Fibroblast of gingiva (primary cell): ENCODE measurements around the gene UCN.
"Not testable (repeated sequence)": the region's sequence is repeated elsewhere in the genome, so short reads cannot be mapped to it uniquely, and the experiment has no call there.

Experiments
- DNase-seq: peaks from one replicate; pipeline ENCODE4 v3.0.0-alpha.2; 2011; ENCODE audit warnings: low read depth

UCN gene

GRCh38 chr2:27314709-27315108 lies 6.5 kb upstream of the UCN start:
- DNase-seq: no peak

- no peak for DNase-seq
Measured at GRCh38 chr2:27313882-27314645, 5.8 kb upstream of the UCN start.

- no peak for DNase-seq
Measured at GRCh38 chr2:27312152-27312551, 3.9 kb upstream of the UCN start.

- no peak for DNase-seq
Measured at GRCh38 chr2:27309651-27310050, 1.4 kb upstream of the UCN start.

GRCh38 chr2:27307545-27308358 lies 493 bp downstream of the UCN start:
- DNase-seq: no peak

GRCh38 chr2:27307287-27307544 lies 1.0 kb downstream of the UCN start:
- DNase-seq: no peak

GRCh38 chr2:27306573-27307286 lies 1.5 kb downstream of the UCN start:
- DNase-seq: no peak

GRCh38 chr2:27306136-27306535 lies 2.1 kb downstream of the UCN start:
- no peak for DNase-seq

GRCh38 chr2:27305516-27305915 lies 2.7 kb downstream of the UCN start:
- no peak for DNase-seq

- DNase-seq: no peak
Measured at GRCh38 chr2:27304488-27305240, 3.6 kb downstream of the UCN start.

- peak; percentile 53 for DNase-seq
Measured at GRCh38 chr2:27303093-27304025, 4.9 kb downstream of the UCN start.

- DNase-seq: not testable (repeated sequence)
Measured at GRCh38 chr2:27300606-27301005, 7.6 kb downstream of the UCN start.

- DNase-seq: no peak
Measured at GRCh38 chr2:27298391-27299080, 9.7 kb downstream of the UCN start.

- no peak for DNase-seq
Measured at GRCh38 chr2:27297195-27297594, 11.1 kb downstream of the UCN start.

GRCh38 chr2:27296481-27296880 lies 11.8 kb downstream of the UCN start:
- DNase-seq: peak; percentile 54

GRCh38 chr2:27294928-27295327 lies 13.3 kb downstream of the UCN start:
- DNase-seq: no peak

- no peak for DNase-seq
Measured at GRCh38 chr2:27291865-27292264, 16.4 kb downstream of the UCN start.

- DNase-seq: no peak
Measured at GRCh38 chr2:27290549-27290948, 17.7 kb downstream of the UCN start.

GRCh38 chr2:27288610-27289009 lies 19.6 kb downstream of the UCN start:
- DNase-seq: no peak

GRCh38 chr2:27285481-27285880 lies 22.8 kb downstream of the UCN start:
- DNase-seq: no peak

- no peak for DNase-seq
Measured at GRCh38 chr2:27284996-27285395, 23.2 kb downstream of the UCN start.
